OCI-M1 (cell line): ENCODE data around the gene TTLL9.

Experiments
- DNase-seq: peaks from one replicate; lab custom pipeline; 2025; lab: John Stamatoyannopoulos, UW

The TTLL9 gene

DNA sequence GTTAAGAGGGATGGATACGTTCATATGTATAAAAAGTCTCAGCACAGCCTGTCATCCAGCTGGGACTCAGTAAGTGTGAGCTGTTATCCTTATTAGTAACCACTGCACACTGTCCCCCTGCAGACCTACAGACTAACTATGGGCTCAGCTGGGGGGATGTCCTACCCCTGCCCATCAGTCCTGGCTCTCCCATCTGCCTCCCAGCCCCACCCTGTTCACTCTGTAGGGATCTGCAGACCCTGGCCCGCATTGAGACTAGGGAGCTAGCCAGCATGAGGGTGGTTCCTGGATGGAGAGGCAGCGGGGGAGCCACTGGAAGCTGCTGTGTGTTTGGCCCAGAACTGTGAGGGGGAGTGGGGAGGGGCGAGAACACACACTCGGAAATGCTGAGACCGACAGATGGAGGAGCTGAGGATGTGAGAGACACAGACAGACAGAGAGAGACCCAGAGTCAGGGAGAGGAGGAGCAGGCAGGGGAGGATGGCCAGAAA is 114.6 kb downstream of the TTLL9 start:
- DNase-seq, result no peak

DNA sequence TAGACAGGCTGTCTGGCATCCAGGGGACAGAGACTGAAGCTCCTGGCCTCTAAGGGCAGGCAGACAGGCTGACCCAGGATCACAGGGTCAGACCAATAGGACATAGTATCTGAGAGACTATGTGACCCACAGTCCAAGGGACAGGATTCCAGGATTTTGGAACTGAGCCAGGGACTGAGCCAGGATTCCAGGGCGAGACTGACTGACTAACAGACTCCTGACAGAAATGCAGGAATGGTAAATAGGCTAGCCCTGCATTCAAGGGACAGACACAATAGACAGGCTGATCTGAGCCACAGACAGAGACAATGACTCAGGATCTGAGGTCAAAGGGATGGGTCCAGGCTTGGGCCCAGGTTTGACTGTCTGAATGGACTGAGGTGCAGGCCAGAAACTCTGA is 117.3 kb downstream of the TTLL9 start:
- no peak for DNase-seq

DNA sequence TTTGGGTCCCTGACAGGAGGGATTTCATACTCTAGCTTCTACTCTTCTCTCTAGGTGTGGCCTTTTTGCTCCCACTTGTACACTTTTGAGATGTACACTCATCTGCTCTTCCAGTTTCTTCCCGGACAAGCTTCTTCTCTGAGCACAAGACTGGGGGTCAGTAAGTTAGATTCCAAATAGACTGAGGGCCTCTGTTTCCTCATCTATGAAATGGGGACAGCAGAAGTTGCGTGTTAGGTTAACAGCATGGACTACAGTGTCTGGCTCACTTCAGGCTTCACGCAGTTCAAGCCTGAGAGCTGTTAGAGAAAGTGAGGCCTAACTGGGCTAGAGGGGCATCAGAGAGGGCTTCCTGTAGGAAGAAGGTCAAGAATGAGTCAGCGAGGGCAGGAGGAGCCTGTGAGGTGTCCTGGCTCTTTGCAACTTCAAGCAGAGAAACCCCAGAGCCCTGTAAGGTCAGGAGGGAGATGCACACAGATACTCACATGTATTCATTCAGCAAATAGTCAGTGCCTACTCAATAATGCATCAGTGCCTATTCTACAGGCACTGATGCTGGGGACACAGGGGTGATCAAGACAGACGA is 118.1 kb downstream of the TTLL9 start:
- DNase-seq, result no peak

GRCh38 chr20:31989030-31989645 is 118.7 kb downstream of the TTLL9 start:
- DNase-seq, result no peak

DNA sequence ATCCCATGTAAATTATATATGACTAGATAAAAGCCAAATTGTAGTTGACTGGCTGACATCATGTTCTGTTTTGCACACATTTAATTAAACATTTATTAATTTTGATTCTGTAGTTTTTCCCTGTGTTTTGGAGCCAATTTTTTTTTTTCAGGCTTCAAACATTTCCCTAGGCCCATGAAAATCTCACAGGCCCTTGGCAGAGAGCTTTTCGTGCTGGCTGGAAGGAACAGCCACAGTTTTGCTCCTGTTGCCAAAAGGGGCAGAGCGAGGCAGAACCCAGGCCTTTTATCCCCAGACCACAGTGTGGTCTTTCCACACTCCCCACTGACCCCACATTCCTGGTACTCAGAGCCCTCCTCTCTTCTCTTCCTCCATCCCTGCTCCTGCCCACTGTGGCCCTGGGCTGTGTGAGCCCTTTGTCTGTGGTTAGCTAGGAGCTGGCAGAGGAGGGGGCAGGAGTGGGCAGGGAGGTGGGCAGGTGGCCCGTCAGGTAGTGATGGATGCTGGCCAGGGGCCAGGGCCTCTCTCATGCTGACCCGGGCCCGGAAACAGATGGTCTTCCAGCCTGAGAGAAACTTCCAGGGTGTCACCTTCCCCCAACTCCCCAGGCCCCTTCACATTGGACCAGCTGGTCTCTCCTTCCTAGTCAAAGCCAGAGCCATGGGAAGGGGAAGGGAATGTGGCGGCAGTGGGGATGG is 120.4 kb downstream of the TTLL9 start:
- DNase-seq, result no peak

DNA sequence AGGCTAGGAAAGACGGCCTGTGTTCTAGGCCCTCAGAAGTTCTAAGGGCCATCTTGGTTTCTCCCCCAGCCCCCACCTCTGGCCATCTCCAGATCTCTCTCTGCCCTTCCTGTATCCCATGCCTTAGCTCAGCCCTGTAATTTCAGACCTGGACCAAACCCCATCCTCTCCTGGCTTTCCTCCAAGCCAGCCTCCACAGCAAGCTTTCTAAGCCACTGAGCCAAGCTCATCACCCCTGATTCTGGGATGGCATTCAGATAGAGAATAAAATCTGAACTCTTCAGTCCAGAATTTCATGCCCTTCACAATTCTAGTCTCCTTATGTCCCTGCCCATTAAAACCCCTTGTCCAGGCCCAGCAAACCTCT is 120.9 kb downstream of the TTLL9 start:
- no peak for DNase-seq

GRCh38 chr20:31992086-31992485 is 121.7 kb downstream of the TTLL9 start:
- no peak for DNase-seq
